Epidermal melanocyte (primary cell): ENCODE results near the gene CNOT1.

Experiments used
- DNase-seq: peaks from one replicate; pipeline ENCODE4 v3.0.0; 2011; ENCODE audit warnings: low spot score; ENCODE audit not compliant: insufficient read length

CNOT1 gene

DNA sequence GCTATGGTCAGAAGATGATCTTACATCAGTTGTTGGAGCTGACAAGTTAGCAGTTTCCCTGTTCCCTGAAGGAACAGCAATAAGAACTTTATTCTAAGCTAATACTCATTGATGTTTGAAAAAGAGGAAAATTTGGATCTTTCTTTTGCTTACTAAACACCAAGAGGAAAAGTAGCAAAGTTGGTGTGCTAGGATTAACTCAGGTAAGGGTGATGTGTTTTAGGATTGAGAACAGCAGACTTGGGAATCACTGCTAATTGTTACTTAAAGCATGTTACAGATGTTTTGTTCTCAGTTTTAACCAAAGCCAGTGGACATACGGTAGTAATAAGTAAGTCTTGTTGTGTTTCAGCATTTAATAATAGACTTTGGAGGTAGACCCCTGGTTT, 110.7 kb downstream of the CNOT1 start:
- no peak for DNase-seq

DNA sequence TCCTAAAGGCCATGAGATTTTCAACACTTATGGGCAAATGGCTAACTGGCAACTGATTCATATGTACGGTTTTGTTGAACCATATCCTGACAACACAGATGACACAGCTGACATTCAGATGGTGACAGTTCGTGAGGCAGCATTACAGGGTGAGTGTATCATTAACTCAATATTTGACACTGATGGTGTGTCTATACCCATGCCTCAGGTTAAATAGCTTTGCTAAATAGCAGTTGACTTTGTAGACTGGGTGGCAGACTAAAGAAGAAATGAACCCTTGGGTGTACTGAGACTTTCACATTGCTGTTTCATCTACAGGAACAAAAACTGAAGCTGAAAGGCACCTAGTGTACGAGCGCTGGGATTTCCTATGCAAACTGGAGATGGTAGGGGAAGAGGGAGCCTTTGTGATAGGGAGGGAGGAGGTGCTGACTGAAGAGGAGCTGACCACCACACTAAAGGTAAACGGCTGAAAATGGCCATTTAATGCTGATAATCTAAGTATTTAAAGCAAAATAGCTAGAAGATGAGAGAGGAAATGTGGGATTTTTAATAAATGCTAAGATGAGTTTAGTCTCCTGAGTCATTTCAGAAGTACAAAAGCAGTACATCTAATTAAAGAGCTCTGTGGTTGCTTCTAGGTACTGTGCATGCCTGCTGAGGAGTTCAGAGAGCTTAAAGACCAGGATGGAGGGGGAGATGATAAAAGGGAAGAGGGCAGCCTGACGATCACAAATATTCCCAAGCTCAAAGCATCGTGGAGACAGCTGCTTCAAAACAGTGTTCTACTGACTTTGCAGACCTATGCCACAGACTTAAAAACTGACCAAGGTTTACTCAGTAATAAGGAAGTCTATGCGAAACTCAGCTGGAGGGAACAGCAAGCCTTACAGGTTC, 111.3 kb downstream of the CNOT1 start:
- no peak for DNase-seq

DNA sequence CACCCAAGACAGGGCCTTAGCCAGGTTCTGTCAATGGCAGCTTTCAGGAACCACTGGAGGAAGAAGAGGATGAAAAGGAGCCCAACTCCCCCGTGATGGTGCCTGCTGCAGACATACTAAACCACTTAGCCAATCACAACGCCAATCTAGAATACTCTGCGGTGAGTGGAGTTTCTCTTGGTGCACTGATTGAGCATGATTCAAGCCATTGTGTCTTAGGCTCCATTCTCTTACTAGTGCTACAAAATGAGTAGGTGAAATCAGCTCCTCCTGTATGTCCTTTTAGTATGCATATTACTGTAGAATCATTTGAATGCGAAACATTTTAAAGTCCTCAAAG, 112.9 kb downstream of the CNOT1 start:
- no peak for DNase-seq

DNA sequence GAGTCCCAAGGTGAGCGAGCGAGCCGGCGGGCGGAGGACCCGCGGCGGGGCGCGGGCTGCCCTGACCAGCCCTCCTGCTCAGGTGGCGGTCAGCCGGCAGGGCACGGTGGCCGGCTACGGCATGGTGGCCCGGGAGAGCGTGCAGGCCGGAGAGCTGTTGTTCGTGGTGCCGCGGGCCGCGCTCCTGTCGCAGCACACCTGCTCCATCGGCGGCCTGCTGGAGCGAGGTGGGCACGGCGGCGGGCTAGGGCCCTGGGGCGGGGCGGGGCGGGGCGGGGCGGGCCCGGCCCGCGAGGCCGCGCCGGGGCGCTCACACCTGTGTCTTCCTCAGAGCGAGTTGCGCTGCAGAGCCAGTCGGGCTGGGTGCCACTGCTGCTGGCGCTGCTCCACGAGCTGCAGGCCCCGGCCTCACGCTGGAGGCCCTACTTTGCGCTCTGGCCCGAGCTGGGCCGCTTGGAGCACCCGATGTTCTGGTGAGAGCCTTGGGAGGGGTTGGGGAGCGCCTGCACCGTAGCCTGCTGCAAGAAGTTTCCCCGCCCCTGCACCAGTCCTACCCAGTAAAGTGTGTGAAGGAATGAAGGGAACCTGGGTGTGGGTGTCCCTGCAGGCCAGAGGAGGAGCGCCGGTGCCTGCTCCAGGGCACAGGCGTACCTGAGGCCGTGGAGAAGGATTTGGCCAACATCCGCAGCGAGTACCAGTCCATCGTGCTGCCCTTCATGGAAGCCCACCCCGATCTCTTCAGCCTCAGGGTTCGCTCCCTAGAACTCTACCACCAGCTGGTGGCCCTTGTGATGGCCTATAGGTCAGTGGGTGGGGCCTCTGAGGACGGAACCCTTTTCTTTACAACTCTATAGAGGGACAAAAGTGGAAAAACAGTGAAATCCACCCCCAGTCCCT, 113.5 kb downstream of the CNOT1 start:
- DNase-seq = no peak

DNA sequence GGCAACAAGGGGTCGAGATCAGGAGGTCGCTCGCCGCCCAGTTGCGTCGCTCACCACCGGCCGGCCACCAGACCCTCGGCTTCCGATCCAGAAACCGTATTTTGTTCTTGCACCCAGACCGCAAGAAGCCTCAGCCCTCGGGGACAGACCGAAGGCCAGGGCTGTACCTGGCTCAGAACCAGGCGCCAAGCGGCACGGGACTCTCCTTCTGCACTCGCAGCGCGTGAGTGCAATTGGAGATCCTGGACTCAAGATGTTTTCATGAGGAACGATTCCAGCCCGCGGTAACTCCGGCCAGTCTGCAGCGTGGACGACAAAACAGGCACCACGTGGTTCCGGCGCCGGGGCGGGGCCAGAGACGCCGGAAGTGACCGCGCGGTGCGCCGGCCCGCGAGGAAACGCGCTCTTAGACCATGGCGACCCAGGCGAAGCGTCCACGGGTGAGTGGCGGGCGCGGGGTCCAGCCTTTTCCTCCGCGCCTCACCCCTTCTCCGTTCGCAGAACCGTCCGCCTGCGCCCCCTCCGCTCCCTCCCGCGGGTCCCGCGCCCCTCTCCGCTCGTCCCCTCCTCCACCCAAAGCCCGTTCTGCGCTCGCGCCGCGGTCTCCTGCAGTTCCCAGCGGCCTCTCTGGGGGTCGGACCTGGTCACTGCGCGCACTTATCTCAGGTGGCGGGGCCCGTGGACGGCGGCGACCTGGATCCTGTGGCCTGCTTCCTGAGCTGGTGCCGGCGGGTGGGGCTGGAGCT, 114.3 kb downstream of the CNOT1 start, which contains the start of gene SETD6:
Gene SETD6 (plus strand): TSS at position 393 of the 746 bp plus-strand sequence. CDS start 21 bp downstream, at position 414.
- peak; percentile 92 for DNase-seq

DNA sequence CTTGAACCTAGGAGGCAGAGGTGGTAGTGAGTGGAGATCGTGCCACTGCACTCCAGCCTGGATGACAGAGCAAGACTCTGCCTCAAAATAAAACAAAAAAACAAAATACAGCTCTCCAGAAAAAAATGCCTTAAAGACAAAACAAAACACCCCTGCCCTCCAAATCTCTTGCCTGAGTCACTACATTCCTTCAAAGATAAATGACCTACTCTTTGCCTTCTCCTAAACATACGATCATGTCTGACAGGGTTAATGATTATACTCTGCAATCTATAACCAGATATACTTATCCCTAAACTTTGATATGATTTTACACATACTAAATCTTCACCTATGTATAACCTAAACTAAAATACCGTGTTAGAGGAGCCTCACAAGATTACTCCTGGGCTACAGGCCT, 115.8 kb downstream of the CNOT1 start:
- no peak for DNase-seq

DNA sequence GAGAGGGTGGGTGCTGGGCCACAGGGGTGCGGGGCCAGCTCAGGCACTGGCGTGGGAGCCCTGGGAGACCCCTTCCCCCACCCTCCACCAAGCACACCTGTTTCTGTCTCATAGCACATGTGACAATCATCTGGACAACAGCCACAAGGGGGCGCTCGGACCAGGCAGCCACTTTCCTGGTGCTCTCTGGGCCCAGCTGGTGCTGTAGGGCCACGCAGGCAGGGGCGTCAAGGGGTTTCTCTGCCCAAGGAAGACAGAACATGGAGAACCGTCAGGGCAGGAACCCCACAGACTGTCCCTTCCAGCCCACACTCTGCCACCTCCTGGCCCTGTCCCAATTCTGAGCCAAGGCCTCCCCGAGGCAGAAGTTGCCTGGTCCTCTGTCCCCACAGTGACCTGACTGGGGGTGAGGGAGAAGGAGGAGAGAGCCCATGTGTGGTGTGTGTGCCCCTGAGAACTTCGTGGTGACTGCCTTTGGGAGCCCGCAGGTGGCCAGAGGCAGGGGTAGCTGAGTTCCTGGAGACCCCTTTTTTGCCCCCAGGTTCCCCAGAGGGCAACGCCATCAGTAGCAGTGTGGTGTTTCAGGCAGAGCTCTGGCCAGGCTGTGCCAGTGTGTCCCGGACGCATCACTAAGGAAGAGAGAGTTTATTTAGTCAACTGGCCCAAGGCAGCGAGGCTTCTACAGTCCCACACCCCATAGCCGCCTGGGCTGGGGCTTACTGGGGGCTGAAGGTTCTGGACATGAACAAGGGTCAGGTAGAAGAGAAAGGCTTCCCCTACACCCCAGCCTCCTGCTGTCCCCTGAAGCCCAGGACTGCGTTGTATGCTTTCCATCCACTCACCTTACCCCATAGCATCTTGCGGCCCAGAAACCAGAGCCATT, 117.5 kb downstream of the CNOT1 start:
- DNase-seq = no peak

DNA sequence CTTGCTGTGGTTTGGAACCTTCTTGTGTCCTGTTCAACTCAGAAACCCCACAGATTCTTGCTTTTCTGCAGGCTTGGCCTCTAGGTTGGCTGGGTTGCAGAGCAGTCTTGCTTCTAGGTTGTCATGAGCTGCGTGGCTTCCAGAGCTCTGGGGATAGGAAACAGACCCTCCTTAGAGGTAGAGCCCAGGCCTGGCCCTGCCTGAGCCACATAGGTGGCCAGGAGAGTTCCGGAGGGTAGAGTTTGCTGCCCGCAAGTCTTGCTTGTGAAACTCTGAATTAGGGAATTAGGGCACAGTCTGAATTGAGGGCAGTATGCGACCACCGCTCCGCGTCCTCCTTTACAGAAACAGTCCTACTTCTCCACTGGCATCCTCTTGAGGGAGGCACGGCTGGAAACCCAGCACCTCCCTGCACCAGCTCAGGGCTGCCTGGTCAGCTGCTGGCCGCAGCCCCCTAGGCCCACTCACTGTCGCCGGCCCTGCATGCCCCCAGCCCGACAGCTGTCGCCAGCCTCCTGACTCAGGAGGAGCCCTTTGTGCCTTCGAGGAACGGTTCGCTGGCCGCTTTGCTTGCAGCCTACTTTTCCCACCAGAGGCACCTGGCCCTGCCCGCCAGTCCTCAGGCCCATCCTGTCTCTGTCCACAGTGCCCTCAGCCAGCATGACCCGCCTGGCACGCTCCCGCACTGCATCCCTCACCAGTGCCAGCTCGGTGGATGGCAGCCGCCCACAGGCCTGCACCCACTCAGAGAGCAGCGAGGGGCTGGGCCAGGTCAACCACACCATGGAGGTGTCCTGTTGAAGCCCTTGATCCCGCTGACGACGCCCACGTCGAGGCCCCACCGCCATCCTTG, 118.6 kb downstream of the CNOT1 start:
- DNase-seq = no peak

DNA sequence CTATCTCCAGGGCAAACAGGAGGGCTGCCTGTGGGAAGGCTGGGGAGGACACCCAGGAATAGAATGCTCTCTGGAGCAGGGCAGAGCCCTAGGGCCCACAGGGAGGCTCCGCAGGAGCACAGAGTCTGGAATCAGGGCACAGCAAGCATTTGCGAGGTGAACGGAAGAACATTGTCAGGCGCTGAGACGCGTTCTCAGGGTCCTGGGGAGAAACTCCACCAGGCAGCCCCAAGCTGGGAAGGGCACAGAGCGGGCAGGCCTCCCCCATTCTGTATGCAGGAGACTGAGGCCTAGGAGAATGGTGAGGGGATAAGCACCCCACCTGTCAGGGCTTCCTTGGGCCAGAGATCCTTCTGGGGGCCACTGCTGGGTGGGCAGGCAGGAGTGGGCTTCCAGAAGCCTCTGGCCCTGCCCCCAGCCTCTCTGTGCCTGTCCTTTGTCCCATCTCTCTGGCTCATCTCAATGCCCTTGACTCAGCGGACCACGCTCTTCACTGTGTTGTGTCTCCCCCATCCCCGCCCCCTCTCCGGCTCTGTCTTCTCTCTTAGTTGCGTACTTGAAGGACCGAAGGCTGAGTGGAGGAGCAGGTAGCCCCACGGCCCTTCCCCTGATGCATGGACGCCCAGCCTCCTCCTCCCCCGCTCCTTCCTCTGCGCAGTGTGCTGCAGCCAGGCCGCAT, 119.4 kb downstream of the CNOT1 start:
- no peak for DNase-seq

DNA sequence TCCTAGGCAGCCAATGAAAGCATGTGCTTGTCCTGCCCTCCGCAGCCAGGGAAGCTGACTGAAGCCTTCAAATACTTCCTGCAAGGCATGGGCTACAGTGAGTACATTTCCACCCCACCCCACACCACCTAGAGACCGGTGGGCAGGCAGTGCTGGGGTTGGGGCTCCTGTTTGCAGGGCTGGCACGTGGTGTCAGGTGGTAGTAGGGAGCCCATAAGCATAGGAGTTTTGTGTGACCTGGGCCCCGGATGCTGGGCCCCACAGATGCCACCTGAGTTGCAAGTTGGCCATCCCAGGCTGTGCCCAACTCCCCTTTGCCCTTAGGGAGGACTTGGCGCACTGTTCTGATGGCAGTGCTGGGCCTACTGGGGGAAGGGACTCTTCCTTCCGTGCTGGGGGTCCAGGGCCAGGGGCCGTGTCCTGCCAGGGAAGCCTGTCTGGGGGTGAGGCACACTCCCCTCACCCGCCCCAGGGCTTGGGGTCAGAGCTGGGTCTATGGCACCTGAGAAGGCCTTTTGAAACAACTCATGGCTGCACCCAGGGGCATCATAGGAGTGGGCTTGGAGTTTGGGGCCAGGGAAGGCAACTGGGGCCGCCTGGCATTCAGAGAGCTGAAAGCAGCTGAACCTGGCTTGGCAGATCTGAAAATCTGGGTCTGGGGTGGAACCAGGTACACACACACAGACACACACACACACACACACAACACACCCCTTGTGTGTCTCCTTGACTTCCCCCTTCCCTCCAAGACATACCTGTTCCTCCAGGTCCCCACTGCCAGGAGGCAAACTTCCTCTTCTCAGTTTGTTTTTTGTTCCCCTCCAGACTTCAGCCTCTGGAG, 120.2 kb downstream of the CNOT1 start:
- DNase-seq = no peak

DNA sequence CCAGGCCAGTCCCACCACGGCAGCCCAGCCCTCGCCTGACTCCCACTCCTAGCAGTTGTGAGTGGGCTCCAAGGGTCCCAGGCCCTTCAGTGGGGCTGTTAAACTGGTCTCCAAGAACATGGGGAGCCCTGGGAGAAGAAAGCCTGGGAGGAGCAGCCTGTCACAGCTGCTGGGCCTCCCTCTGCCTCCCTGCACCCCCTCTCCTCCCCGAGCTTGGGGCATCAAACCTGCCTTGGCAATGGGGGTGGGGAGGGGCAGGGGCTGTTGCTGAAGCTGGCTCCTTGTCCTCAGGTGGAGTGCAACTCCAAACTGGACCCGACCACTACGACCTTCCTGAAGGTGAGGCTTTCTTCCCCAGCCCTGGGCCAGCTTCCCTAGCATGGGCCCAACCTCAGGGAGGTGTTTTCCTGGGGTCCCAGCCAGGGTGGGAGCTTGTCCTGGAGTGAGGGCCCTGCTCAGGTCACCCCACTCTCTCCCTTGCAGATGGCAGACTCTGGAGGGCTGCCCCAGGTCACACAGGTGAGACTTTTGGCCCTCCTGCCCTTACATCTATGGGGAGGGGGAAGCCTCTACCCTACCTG, 120.9 kb downstream of the CNOT1 start:
- no peak for DNase-seq

DNA sequence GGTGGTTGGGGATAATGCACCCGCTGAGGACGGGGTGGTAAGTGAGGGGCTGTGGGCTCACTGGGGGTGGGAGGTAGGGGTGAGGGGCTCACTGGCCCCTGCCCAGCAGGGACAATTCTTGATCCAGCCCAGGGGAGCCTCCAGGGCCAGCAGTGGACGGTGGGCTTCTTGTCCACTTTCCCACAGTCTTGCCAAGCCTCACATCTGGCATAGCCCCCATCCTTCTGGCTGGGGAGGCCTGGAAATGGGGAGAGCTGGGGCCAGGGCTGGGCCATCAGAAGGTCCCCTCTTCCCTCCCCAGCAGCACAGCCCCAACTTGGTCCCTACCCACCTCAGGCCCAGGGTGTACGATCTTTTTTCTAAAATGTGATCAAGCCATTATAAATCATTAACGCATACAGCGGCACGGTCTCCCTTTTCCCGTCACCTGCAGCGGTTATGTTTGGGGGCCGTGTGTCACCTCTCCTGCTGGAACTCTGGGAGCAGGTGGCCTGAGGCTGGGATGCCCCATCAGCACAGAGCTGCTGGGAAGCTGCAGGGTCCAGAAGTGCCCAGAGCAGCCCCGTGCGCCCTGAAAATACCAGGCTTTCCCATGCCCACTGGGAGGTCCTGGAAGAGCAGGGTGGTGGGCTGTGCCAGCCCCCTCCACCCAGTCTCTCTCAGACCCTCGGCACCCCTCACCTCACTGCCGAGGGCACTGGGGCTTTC, 121.5 kb downstream of the CNOT1 start:
- DNase-seq = no peak

DNA sequence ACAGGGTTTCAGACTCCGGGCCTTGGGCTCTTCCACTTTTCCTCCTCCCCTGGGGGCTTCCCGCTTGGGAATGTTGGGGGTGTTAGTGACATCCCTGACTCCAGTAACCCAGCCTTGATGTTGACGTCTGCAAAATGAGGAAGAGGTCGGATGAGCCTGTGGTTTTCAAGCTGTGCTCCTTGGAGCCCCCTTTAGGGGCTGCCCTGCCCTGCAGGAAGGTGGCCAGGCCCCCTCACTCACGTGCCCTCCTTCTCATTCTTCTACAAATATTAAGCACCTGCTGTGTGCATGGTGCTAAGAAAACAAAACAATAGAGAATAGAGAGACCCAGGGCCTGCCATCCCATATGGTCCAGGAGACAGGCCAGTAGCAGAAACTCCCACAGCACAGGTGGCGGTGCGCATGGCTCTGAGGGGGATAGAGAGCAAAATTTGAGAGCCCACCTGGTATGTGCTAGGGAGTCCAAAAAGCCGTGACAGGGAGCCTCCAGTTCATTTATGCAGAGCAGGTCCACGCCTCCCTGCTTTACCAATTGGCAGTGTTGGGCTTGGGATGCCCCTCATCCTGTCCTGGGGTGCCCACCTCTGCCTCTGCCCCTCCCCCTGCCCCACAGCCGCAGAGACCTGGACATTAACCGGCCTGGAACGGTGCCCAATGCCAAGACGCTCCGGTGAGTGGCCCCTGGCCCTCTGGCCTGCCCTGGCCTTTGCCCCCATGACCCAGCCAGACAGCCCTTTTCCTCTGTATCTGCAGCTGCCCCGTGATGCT, 122.2 kb downstream of the CNOT1 start:
- no peak for DNase-seq

DNA sequence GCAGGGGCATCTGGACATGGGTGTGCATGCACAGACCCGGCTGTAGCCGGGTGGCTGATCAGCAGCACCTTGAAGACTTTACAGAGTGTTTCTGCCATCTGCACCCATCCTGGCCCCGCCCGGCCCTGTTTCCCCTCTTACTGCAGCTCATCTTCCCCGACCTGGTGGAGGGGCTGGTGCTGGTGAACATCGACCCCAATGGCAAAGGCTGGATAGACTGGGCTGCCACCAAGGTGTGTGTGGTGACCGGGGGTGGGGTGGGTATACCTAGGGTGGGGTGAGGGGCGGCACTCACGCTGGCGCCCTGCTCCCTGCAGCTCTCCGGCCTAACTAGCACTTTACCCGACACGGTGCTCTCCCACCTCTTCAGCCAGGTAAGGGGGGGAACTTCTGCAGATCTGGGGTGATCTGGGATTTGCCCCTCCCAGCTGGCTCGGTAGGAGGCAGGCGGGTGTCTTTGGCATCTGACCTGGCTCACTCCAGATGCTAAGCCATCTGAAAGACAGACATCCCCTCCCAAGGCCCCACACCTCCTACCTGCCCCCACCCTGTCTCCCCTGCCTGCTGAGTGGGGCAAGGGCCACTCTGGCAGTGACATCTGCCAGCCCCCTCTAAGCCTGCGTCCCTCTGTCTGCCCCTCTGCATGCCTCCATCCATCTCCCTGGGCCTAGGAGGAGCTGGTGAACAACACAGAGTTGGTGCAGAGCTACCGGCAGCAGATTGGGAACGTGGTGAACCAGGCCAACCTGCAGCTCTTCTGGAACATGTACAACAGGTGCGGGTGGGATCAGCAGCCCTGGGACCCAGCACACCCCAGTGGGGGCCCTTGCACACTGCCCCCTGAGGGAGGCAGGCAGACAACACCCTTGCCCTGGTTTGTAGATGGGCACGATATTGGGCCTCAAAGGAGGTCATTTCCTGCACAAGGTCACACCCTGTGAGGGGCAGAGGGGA, 123.1 kb downstream of the CNOT1 start:
- DNase-seq = no peak
